H9 (cell line): ENCODE measurements around the gene INTS6. TPM values are rescaled to one million over a fixed set of nuclear protein-coding genes. Genes with fewer than 3 reads are reported as not detected.

Experiments
- DNase-seq: peaks from one replicate; pipeline ENCODE4 v3.0.0-alpha.2; 2017
- H2AFZ ChIP-seq: one replicate; pipeline ENCODE4 v1.6.1; 2013; ENCODE audit warnings: mild to moderate bottlenecking, low read length, control low read depth, moderate library complexity
- H2AK5ac ChIP-seq: 2 replicates; pipeline ENCODE4 v1.6.1; 2013; ENCODE audit warnings: low read length, control low read depth, mixed read lengths; ENCODE audit not compliant: insufficient read length
- H2BK120ac ChIP-seq: one replicate; pipeline ENCODE4 v1.6.1; 2013; ENCODE audit warnings: low read depth, mild to moderate bottlenecking, low read length, control low read depth, inconsistent platforms; ENCODE audit not compliant: poor library complexity, severe bottlenecking
- H2BK12ac ChIP-seq: 2 replicates; pipeline ENCODE4 v1.6.1; 2013; ENCODE audit warnings: low read length, control low read depth, mixed read lengths, low read depth; ENCODE audit not compliant: insufficient read length
- H2BK15ac ChIP-seq: 2 replicates; pipeline ENCODE4 v1.6.1; 2013; ENCODE audit warnings: low read depth, low read length, control low read depth
- H2BK20ac ChIP-seq: one replicate; pipeline ENCODE4 v1.6.1; 2013; ENCODE audit warnings: low read depth, mild to moderate bottlenecking, low read length, control low read depth, inconsistent platforms; ENCODE audit not compliant: poor library complexity, severe bottlenecking
- H2BK5ac ChIP-seq: 2 replicates; pipeline ENCODE4 v1.6.1; 2013; ENCODE audit warnings: low read length, control low read depth, mixed read lengths; ENCODE audit not compliant: insufficient read length
- H3K14ac ChIP-seq: 2 replicates; pipeline ENCODE4 v1.6.1; 2013; ENCODE audit warnings: low read length, control low read depth; ENCODE audit not compliant: insufficient read depth
- H3K18ac ChIP-seq: 2 replicates; pipeline ENCODE4 v1.6.1; 2013; ENCODE audit warnings: low read depth, mild to moderate bottlenecking, mixed read lengths, low read length, control low read depth; ENCODE audit not compliant: insufficient read length
- H3K23ac ChIP-seq: 2 replicates; pipeline ENCODE4 v1.6.1; 2013; ENCODE audit warnings: low read length, control low read depth, mixed read lengths, low read depth; ENCODE audit not compliant: insufficient read length
- H3K23me2 ChIP-seq: 2 replicates; pipeline ENCODE4 v1.6.1; 2013; ENCODE audit warnings: low read depth, mild to moderate bottlenecking, mixed read lengths, low read length, control low read depth; ENCODE audit not compliant: insufficient read length, poor library complexity, severe bottlenecking
- H3K27ac ChIP-seq: 2 replicates; pipeline ENCODE4 v1.5.1; 2013; ENCODE audit warnings: low read length, control low read depth, mixed read lengths, low read depth; ENCODE audit not compliant: insufficient read length
- H3K27me3 ChIP-seq: 2 replicates; pipeline ENCODE4 v1.6.1; 2013; ENCODE audit warnings: low read length, control low read depth, inconsistent platforms; ENCODE audit not compliant: insufficient read depth
- H3K4ac ChIP-seq: 2 replicates; pipeline ENCODE4 v1.6.1; 2013; ENCODE audit warnings: low read depth, mild to moderate bottlenecking, control low read depth, inconsistent platforms, low read length, moderate library complexity
- H3K4me1 ChIP-seq: 2 replicates; pipeline ENCODE4 v1.6.1; 2013; ENCODE audit warnings: low read length, control low read depth, inconsistent platforms; ENCODE audit not compliant: insufficient read depth
- H3K4me2 ChIP-seq: 2 replicates; pipeline ENCODE4 v1.6.1; 2013; ENCODE audit warnings: low read length, control low read depth, mixed read lengths; ENCODE audit not compliant: insufficient read length, insufficient read depth
- H3K56ac ChIP-seq: 2 replicates; pipeline ENCODE4 v1.6.1; 2013; ENCODE audit warnings: low read depth, mild to moderate bottlenecking, mixed read lengths, low read length, control low read depth; ENCODE audit not compliant: insufficient read length
- H3K79me1 ChIP-seq: 2 replicates; pipeline ENCODE4 v1.6.1; 2013; ENCODE audit warnings: low read depth, mild to moderate bottlenecking, moderate library complexity, low read length, control low read depth, inconsistent platforms; ENCODE audit not compliant: insufficient read depth, poor library complexity, severe bottlenecking
- H3K79me2 ChIP-seq: 2 replicates; pipeline ENCODE4 v1.6.1; 2013; ENCODE audit warnings: low read length, control low read depth, inconsistent platforms; ENCODE audit not compliant: insufficient read depth
- H3K9ac ChIP-seq: 2 replicates; pipeline ENCODE4 v1.6.1; 2013; ENCODE audit warnings: low read length, control low read depth, mixed read lengths; ENCODE audit not compliant: insufficient read length; ENCODE audit errors: extremely low read depth
- H3K9me3 ChIP-seq: one replicate; pipeline ENCODE4 v1.6.1; 2013; ENCODE audit warnings: low read depth, low read length, inconsistent platforms; ENCODE audit not compliant: control insufficient read depth
- H3T11ph ChIP-seq: one replicate; pipeline ENCODE4 v1.6.1; 2013; ENCODE audit warnings: mild to moderate bottlenecking, low read length, control low read depth, inconsistent platforms
- H4K20me1 ChIP-seq: one replicate; pipeline ENCODE4 v1.6.1; 2013; ENCODE audit not compliant: control insufficient read depth, insufficient read length, insufficient read depth
- H4K5ac ChIP-seq: 2 replicates; pipeline ENCODE4 v1.6.1; 2013; ENCODE audit warnings: low read depth, mild to moderate bottlenecking, mixed read lengths, low read length, control low read depth; ENCODE audit not compliant: insufficient read length
- H4K8ac ChIP-seq: replicated peaks from 2 replicates; pipeline ENCODE4 v1.6.1; 2013; ENCODE audit warnings: low read length, control low read depth, mixed read lengths, low read depth; ENCODE audit not compliant: insufficient read length
- H4K91ac ChIP-seq: 2 replicates; pipeline ENCODE4 v1.6.1; 2013; ENCODE audit warnings: low read depth, mild to moderate bottlenecking, moderate library complexity, mixed read lengths, low read length, control low read depth; ENCODE audit not compliant: insufficient read length
- H3K27ac Mint-ChIP-seq, 3 experiments: 2 replicates in 2 of 3; 3 replicates in 1 of 3; pipeline ENCODE4 v1.8.0; 2020 to 2021; ENCODE audit warnings: mixed read lengths in 3 of 3, mild to moderate bottlenecking in 1 of 3, moderate library complexity in 1 of 3
- H3K27me3 Mint-ChIP-seq: 2 replicates; pipeline ENCODE4 v1.8.0; 2021; ENCODE audit warnings: low read depth, mild to moderate bottlenecking, moderate library complexity, mixed read lengths
- H3K36me3 Mint-ChIP-seq, 3 experiments: 2 replicates in 2 of 3; 3 replicates in 1 of 3; pipeline ENCODE4 v1.8.0; 2020 to 2021; ENCODE audit warnings: low read depth in 3 of 3, mixed read lengths in 3 of 3; ENCODE audit not compliant: insufficient read depth in 1 of 3
- H3K4me1 Mint-ChIP-seq, 2 experiments: 2 replicates each; pipeline ENCODE4 v1.8.0; 2020; ENCODE audit warnings: mixed read lengths in 2 of 2
- H3K4me3 Mint-ChIP-seq, 2 experiments: 2 replicates in 1 of 2; 3 replicates in 1 of 2; pipeline ENCODE4 v1.8.0; 2020 to 2021; ENCODE audit warnings: mild to moderate bottlenecking in 2 of 2, mixed read lengths in 2 of 2, moderate library complexity in 1 of 2
- H3K9me3 Mint-ChIP-seq, 2 experiments: 2 replicates in 1 of 2; 3 replicates in 1 of 2; pipeline ENCODE4 v1.8.0; 2020; ENCODE audit warnings: mild to moderate bottlenecking in 2 of 2, mixed read lengths in 2 of 2, moderate library complexity in 1 of 2
- CTCF ChIP-seq: fragments of 200-600 bp; sonication (generic); conservative IDR thresholded peaks from 3 replicates; pipeline ENCODE4 v1.8.0; 2021; ENCODE audit warnings: antibody characterized with exemption, mild to moderate bottlenecking
- WGBS: extraction: QIAGEN DNeasy Blood & Tissue Kit; methylation state at CpG from one replicate; pipeline ENCODE4 v1.1.7; 2013; ENCODE audit warnings: missing lambda C conversion rate, low lambda C conversion rate, mixed read lengths; ENCODE audit not compliant: insufficient read length; ENCODE audit errors: extremely low coverage; 5-methylcytosine and 5-hydroxymethylcytosine counted together
- total RNA-seq: library from RNA; stranded (reverse); gene quantifications from 2 replicates; pipeline ENCODE4 v1.2.1, GENCODE V29; 2021

Gene INTS6
- total RNA-seq, 1 experiment from 2014 or later, result 61.2 TPM

GRCh38 chr13:51364404-51365008 is 88.3 kb downstream of the INTS6 start:
- TF ChIP-seq CTCF, result no peak
- H3K36me3 Mint-ChIP-seq, result peaks cover 11 to 47% (median 38%) of the 10 kb centered on the region in 3 experiments; a peak in 6 of 7 replicates
- H3K4me2 ChIP-seq, result no peak overlapping the region
- no peak overlapping the region for H4K91ac ChIP-seq
- no peaks in the 10 kb centered on the region for H3K9me3 Mint-ChIP-seq
- H3K14ac ChIP-seq, result no peak overlapping the region
- no peak overlapping the region for H3K4me3 Mint-ChIP-seq
- H3K27ac Mint-ChIP-seq, result peak overlapping the region in 1 of 3 experiments; percentile 9; a peak in 1 of 7 replicates
- H3K56ac ChIP-seq, result no peak overlapping the region
- H3K23ac ChIP-seq, result no peak overlapping the region
- H3K4ac ChIP-seq, result no peak overlapping the region
- H3K27ac ChIP-seq, result peak overlapping the region; percentile 58
- no peak overlapping the region for H3K9ac ChIP-seq
- peaks cover 7 to 20% of the 10 kb centered on the region in 2 experiments for H3K4me1 Mint-ChIP-seq
- no peaks in the 10 kb centered on the region for H3K79me2 ChIP-seq
- H2BK20ac ChIP-seq, result no peak overlapping the region
- H2AFZ ChIP-seq, result no peak overlapping the region
- H2AK5ac ChIP-seq, result no peak overlapping the region
- no peaks in the 10 kb centered on the region for H3K27me3 Mint-ChIP-seq
- no peak overlapping the region for H4K8ac ChIP-seq
- H3K18ac ChIP-seq, result no peak overlapping the region
- H2BK120ac ChIP-seq, result no peak overlapping the region
- H3K9me3 ChIP-seq, result no peaks in the 10 kb centered on the region
- no peak overlapping the region for H4K5ac ChIP-seq
- WGBS, result no CpG with 5 or more reads among the region's 3 CpGs
- no peak for DNase-seq
- no peaks in the 10 kb centered on the region for H3K79me1 ChIP-seq
- no peak overlapping the region for H3T11ph ChIP-seq
- H3K4me1 ChIP-seq, result no peaks in the 10 kb centered on the region; the same call in 1 of the 2 replicates
- no peak overlapping the region for H2BK15ac ChIP-seq
- no peak overlapping the region for H2BK12ac ChIP-seq
- no peaks in the 10 kb centered on the region for H4K20me1 ChIP-seq
- H2BK5ac ChIP-seq, result no peak overlapping the region
- H3K23me2 ChIP-seq, result no peaks in the 10 kb centered on the region
- no peaks in the 10 kb centered on the region for H3K27me3 ChIP-seq
